Uterus (tissue), 2 donors: ENCODE results near the gene HSD3B7.

Experiments
- POLR2A ChIP-seq, 2 donors: fragments of 450-650 bp; IDR thresholded peaks; one replicate each; pipeline ENCODE4 v1.6.1; 2016; ENCODE audit warnings: antibody characterized with exemption in 2 of 2, mild to moderate bottlenecking in 1 of 2, moderate library complexity in 1 of 2
- TF ChIP-seq, protein P1 (sequence below), 4 experiments: fragments of 200-600 bp in 2 of 4; fragments of 450-650 bp in 2 of 4; sonication (generic) in 2 of 4; IDR thresholded peaks; one replicate each; pipeline ENCODE4 v1.5.1; 2016 to 2019; ENCODE audit warnings: antibody characterized with exemption in 4 of 4, mild to moderate bottlenecking in 2 of 4, moderate library complexity in 1 of 4

DNA sequence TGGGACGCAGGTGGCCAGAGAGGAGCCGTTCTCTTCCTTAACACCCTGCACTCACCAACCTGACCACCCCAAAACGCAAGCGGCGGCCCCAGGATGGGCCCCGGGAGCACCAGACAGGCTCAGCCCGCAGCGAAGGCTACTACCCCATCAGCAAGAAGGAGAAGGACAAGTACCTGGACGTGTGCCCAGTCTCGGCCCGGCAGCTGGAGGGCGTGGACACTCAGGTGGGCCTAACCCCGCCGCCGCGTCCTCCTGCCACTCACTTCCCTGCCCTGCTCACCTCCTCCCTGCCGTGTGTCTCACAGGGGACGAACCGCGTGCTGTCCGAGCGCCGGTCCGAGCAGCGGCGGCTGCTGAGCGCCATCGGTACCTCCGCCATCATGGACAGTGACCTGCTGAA, 4.6 kb upstream of the HSD3B7 start:
- no peak for TF ChIP-seq POLR2A (IDR thresholded peaks at IDR 0.05)
- TF ChIP-seq, protein P1, sequence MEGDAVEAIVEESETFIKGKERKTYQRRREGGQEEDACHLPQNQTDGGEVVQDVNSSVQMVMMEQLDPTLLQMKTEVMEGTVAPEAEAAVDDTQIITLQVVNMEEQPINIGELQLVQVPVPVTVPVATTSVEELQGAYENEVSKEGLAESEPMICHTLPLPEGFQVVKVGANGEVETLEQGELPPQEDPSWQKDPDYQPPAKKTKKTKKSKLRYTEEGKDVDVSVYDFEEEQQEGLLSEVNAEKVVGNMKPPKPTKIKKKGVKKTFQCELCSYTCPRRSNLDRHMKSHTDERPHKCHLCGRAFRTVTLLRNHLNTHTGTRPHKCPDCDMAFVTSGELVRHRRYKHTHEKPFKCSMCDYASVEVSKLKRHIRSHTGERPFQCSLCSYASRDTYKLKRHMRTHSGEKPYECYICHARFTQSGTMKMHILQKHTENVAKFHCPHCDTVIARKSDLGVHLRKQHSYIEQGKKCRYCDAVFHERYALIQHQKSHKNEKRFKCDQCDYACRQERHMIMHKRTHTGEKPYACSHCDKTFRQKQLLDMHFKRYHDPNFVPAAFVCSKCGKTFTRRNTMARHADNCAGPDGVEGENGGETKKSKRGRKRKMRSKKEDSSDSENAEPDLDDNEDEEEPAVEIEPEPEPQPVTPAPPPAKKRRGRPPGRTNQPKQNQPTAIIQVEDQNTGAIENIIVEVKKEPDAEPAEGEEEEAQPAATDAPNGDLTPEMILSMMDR (IDR thresholded peaks at IDR 0.05): no peak
